ENCODE data around the gene KISS1.

DNA sequence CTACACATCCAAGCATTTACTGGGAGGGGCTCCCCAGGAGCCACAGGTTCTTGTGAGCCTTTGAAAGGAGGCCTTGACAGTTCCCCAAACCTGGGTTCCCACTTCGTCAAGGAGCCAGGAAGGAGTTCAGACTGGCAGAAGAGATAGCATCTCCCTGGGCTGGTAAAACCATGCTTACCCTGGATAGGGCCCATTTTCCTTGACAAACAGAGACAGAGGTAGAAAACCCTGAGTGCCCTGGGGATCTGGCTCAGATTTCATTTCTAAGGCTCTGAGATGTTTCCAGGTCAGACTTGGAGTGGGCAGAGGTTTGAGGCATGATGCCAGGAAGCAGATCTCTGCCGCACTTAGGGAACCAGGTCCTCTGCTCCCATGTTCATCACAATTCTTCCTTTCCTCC, 47.2 kb downstream of the KISS1 start:
- TF ChIP-seq CTCF (IDR thresholded peaks at IDR 0.05; ENCODE audit: low read depth, low read length) (no peak), MYC (IDR thresholded peaks at IDR 0.05; ENCODE audit: low read depth, low read length) (no peak)
